GM21717 (cell line): ENCODE measurements around the gene TARBP2.
"Not testable (repeated sequence)": the region's sequence is repeated elsewhere in the genome, so short reads cannot be mapped to it uniquely, and the experiment has no call there.

Experiments
- ATAC-seq: cut with Tn5 transposase; IDR thresholded peaks from one replicate; pipeline ENCODE4 v1.9.1; 2021; ENCODE audit warnings: mild to moderate bottlenecking, moderate library complexity; ENCODE audit not compliant: unreplicated experiment

TARBP2 gene

DNA sequence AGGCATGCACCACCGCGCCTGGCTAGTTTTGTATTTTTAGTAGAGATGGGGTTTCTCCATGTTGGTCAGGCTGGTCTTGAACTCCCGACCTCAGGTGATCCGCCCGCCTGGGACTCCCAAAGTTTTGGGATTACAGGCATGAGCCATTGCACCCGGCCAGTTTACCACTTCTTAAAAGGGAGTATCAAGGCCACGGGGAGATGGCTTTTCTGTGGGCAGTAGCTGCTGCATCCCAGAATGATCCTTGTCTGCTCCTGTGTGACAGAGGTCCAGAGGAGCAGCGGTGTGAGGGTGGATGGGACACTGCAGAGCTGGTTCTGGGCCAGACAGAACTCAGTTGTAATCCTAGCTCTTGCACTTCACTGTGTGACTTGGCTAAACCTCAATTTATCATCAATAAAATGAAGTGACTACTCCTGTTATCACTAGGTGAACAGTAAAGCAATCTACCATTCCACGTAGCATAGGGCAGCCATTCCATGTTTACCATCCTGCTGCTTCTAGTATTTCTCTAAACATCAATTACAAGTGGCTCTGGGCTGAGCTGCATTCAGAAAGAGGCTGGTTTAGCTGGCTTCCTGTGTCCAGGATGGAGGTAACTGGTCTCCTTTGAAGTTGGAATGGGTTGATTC is 9.2 kb downstream of the TARBP2 start:
- ATAC-seq: no peak

DNA sequence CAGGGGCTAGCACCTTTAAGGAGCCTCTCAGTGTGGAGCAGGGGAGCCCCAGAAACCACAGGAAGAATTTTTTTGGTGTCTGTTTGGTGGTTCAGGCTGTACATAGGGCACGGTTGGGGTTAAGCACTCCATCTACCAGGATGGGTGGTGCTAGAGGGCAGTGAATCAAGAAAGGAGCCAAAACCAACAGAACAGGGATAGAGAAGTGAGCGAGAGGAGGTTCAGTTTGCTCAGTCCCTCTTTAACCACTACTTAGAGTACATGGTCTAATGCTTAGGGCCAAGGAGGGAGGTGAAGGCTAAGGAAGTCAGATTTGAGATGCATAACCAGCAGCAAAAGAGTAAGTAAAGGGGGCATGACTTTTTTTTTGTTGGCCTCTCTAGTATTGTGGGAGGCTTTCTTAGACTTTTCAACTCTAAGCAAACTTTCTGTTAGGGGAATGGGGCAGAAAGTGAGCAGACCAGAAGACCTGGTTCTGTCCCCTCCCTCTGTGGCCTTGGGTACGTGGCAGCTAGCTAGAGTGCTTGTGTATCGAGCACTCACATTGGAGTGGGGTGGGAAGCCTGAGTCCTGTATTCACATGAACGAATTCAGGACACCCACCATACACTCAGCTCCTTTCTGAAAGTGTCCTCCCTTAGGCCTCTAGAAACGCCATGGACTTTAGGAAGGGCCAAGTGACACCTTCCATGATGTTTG is 12.8 kb downstream of the TARBP2 start:
- ATAC-seq: no peak

DNA sequence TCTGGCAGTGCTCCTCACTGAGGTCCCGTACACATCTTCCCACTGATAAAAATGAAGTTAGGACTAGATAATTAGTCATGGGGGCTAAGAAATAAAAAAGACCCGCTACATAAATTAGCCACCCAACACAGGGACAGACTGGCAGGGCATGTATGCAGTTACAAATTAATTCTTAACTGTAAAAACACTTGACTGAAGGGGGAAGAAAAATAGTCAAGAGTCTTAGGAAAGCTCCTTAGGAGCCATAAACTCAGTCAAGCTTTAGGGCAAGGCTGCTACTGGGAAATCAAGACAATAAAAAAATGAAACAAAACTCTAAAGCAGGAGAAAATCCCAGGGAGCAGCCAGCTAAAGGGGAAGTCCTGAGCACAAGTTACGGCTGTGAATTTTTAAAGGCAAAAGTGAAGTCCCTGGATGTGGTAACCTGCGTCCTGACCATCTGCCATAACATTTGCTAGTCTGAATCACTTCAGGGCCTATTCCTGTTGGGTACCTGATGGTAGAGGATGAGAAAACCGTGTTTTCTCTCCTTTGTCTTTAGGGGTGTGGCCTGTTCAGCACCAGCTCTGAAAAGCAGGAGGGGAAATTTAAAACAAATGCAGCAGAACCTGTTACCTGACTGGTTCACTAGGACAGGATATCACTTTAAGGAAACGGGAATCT is 13.7 kb downstream of the TARBP2 start:
- ATAC-seq: no peak

DNA sequence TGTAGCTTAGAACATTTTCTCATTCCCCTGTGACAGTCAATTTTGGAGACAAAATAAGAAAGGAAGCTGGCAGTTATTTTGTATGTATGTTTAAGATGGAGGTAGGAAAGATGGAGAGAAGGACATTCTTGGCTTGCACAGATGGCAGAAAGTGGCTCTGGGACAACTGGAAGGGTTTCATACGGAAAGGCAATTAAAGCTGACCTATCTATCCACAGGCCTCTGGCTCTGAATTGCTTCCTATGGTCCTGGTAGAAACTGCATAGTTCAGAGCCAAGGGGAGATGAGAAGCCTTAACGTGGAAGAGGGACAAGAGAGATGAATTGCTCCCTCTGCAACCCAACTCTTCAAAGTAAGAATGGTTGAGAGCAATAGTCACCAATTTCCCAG is 14.2 kb downstream of the TARBP2 start:
- no peak for ATAC-seq

DNA sequence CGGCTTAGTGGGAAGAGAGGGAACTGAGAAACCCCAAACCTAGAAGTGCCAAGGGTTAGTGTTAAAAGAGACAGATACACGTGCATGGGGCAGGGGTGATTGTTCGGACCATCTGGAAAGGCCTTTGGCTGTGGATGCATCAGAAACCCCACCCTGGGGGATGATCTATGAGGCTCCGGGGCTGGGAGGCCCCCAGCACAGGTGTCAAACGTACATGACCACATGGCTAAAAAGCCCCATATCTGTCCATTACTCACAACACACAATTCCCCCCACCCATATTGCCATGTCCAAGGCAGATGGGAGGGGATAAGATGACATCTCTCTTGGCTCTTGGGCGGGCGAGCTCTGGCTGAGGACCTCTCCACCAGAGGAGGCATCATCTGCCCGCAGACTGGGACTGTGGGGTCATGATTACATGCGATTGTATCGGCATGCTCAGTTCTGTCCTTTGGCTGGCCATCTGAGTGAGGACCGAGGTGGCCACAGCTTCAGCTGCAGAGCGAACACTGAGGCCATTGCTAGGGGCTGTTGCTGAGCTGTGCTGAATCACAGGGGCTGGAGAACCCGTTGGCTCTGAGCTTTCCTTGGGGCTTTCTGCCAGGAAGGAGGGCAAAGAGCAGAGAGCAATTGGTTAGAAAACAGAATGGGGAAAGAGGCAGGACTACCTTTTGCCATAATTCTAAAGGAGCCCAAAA is 15.8 kb downstream of the TARBP2 start:
- ATAC-seq: no peak

DNA sequence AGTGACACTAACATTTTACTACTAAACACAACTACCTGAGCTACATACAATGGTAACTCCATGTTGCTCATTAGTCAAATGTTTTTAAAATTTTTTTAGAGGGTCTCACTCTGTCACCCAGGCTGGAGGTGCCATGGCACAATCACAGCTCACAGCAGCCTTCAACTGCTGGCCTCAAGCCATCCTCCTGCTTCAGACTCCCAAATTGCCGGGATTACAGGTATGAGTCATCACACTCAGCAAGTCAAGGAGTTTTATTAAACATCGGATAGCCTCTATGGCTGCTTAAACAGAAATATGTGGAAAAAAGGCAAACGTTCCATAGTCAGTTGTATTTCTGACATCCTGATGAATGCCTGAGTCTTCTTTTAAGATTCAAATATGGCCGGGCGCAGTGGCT is 17.3 kb downstream of the TARBP2 start:
- no peak for ATAC-seq

DNA sequence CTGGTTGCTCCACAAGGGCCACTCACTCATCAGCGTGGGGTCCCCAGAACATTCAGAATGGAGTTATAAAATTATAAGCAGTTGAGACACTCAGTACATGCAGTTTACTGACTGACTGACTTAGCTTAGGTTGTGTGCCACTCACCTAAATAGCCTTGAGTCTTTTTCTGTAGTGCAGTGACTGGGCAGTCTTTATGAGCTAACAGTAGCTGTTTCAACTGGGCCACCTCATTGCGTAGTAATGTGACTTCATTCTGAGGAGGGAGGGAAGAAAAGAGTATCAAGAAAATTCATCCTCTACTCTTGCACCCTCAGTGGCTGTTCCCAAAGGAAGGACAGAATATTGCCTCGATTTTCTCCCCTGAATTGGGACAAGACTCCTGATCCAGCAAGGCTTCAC is 22.0 kb downstream of the TARBP2 start:
- ATAC-seq: no peak

DNA sequence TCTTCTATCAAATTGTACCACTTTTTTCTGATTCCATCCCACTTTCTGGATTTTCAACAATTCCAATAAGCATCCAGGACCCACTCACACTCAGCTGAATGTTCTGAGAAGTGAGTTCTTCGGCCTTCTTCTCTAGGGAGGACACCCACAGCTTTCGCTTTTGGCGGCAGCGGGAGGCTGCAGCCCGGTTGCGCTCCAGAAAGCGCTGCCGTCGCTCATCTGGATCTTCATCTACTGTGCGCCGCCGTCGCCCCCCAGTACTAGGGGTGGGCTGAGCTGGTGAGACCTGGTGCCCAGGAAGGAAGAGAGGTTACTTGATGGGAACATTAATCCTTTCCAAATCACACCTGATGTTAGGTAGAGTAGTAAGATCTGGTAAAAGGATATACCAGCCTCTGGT is 23.4 kb downstream of the TARBP2 start:
- ATAC-seq: no peak

DNA sequence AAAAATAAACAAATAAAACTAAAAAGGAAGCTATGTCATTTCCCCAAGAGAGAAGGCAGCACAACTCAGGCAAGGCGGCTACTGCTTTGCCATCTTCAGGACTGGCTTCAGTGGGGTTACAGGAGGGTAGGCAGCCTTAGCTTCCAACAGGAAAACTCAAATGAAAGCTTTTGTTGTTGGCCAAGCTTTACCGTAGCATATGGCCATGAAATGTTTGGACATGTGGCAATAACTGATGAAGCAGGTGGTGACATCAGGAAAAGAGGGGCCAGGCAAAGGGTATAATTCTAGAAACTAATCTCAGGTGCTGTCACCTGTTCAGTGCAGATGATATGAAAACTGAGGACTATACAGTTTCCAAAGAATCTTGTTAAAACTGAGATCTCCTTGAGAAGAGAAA is 29.0 kb downstream of the TARBP2 start:
- ATAC-seq: no peak

DNA sequence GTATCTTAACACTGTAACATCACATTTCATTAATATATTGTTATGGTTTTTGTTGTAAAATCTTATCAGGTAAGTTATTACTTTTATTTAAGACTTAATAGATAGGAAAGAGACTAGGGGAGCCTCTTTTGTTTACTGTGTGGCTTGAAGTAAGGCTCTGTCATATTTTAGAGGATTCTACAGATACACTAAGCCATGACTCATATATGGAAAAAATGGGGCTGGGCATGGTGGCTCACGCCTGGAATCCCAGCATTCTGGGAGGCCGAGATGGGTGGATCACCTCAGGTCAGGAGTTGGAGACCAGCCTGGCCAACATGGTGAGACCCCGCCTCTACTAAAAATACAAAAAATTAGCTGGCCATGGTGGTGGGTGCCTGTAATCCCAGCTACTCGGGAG is 29.8 kb downstream of the TARBP2 start:
- ATAC-seq: no peak

DNA sequence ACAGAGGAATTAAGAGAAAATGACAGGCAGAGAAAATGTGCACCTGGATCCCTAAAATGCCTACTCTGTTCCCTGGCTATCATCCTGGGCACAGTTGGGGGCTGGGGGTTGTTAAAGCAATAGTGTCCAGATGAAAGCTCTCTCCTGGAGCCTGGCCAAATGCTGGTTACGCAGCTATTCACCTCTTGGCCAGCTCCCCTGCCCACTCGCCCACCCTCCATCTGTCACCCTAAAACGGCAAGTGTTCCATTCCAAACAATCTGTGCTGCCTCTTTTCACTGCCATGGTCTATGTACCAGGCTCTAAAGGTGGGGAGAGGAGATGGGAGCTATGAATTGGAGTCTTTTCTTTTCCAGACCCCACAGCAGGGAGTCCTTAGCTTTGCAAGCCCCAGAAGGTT is 30.9 kb downstream of the TARBP2 start:
- ATAC-seq: no peak

DNA sequence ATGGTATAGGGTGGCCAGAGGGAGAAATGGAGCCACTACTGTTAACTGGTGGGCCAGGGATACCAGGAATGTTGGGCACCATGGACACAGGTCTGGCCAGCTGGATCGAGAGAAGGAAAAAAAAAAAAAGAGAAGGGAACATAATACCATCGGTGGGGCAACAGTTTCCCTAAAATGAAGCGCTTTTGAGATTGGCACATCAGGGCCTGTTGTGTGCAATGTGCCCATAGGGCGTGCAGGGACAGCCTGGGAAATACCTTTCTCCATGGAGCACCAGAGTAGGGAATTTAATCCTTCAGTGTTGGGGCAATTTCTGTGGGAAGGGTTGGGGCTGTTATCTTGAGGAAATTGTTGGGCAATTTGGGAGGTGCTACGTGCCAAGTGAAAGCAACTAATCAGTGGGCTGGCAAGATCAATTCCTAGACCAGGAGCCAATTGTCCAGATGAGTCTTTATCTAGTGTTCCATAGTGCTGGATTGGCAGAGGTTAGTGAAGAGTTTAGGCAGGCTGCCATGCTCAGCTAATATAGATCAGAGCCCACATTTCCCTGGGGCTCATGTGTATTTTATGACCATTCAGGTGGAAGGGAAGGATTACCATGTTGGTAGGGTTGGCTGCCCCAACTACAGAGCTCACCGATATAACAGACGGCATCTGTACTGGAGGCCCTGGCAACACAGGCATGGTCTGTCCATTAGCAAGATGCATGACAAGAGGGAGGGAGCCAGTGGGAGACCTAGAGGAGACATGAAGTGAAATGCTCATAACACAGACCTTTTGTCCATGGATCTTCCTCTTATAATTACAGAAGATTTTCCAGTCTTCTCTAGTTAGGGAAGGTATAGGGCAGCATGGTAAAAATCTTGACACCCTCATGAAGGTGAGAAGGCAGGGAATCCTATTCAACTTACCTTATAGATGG is 31.7 kb downstream of the TARBP2 start:
- no peak for ATAC-seq

DNA sequence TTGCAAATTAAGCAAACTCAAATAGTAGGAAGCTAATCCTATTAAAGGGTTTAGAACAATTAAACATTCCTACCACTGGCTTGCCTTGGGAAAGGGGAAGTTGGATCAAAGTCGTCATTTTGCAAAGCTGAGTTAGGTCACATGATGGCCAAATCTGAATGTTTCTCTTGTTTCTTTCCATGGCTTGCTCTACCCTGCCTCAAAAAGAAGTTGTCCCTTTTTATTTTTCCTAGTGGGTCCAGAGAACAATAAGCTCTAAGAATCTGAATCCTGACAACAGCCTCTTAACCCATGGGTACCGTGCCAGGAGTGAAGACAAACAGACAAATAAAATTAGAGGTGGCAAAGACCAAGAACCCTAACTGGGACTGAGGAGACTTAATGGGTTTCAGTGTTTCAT is 32.4 kb downstream of the TARBP2 start:
- no peak for ATAC-seq

DNA sequence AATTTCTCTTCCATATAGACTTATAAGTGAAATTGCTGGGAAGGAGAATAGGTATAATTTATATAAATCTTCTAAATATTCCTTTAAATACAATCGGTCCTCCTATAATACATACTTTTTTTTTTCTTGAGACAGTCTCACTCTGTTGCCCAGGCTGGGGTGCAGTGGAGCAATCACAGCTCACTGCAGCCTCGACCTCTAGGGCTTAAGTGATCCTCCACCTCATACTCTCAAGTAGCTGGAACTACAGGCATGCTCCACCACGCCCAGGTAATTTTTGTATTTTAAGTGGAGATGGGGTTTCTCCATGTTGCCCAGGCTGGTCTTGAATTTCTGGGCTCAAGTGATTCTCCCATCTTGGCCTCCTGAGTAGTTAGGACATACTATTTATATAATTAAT is 35.9 kb downstream of the TARBP2 start:
- no peak for ATAC-seq

DNA sequence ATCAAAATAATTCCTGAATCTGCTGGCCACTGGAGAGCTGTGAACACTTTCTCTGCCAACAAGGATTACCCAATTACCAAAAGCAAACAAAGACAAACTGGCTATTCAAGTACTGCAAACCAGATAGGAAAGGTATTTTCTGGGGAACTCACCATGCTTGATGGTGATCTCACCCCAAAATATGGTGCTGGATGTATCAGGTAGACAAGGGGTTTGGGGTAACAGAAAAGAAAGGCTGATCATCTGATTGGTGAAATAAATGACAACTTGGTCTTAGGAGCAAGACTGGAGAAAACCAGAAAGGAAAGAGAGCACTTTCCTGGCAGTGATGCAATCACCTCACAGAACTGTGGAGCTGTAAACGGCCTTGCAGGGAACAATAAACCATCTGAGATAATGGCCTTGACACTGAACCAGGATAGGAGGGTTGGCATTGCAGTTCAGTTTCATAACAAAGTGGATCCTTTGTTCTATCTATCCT is 37.2 kb downstream of the TARBP2 start:
- ATAC-seq: no peak

DNA sequence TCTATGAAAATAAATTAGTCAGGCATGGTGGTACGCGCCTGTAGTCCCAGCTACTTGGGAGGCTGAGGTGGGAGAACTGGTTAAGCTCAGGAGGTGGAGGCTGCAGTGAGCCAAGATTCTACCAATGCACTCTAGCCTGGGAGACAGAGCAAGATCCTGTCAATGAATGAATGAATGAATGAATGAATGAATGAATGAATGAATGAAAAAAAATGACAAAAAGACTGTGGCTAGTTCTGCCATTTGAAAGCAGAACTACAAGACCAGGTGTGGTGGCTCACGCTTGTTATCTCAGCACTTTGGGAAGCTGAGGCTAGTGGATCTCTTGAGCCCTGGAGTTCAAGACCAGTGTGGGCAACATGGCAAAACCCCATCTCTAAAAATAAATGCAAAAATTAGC is 38.4 kb downstream of the TARBP2 start:
- ATAC-seq: no peak

DNA sequence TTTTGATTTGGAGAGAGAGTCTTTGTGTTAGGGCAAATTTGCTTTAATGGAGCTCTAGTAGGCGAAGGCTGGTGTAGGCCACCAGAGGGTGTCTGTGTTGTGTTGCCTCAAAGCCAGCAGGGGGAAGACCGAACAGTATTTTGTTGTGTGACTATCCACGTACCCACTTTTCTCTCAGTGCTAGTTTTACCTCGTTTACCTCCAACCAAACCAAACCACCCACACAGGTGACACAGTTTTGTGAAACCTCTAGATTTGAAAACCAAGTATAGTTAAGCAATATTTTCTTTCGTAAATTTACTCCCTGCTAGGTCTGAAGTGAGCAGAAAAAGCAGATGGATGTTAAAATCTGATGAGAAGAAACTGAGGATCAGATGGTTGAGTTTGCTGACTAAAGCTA is 42.5 kb downstream of the TARBP2 start:
- ATAC-seq: no peak

DNA sequence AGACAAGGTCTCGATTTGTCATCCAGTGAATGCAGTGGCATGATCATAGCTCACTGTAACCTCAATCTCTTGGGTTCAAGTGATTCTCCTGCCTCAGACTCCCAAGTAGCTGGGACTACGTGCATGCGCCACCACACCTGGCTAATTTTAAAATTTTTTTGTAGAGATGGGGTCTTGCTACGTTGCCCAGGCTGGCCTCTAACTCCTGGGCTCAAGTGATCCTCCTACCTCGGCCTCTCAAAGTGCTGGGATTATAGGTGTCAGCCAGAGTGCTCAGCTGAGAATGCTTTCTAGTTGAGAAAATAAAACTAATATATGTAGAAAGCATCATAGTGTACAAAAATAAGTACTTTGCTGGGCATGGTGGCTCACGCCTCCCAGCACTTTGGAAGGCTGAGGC is 47.3 kb downstream of the TARBP2 start:
- ATAC-seq: not testable (repeated sequence)

DNA sequence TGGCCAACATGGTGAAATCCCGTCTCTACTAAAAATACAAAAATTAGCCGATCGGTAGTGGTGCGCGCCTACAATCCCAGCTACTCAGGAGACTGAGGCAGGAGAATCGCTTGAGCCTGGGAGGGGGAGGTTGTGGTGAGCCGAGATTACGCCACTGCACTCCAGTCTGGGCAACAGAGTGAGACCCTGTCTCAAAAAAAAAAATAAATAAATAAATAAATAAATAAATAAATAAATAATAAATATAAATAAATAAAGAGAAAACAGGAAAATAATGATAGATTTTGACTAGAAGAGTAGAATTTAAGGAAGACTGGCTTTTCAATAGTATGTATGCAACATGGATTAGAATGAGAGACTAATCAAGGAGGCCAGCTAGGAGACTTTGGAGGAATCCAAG is 49.0 kb downstream of the TARBP2 start:
- not testable (repeated sequence) for ATAC-seq

DNA sequence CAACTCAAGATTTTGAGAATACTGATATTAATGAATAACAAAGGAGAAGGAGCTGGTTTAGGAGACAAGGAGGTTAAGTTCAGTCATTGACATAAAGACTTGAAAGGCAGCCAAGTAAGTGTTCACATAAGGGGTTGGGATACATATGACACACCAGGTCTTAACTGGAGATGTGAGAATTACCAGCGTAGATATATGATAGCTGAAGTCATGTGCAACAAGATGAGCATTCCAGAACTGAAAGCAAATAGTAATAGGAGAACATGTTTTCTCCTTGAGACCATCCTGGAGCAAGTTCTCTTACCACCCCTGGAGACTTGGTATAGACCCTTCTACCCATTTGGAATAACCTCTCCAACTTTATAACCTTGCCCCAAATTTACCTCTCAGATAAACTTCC is 49.5 kb downstream of the TARBP2 start:
- ATAC-seq: no peak

DNA sequence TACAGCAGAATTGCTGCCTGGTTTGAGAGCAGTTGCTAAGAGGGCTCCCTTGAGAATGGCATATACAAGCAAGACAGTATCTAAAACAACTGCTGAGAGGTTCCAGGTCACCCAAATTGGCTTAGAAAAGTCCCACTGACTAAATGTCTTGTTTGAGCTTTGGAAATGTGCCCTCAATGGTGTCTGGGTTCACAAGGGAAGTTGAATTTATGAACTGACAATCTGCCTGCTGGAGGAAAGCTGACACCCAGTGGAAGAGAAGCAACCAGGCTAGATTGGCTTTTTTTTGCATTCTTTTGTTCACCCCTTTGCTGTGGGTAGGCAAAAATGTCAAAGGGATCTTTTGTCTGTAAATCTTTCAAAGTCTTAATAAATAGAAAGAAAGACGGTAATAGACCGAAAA is 50.8 kb downstream of the TARBP2 start:
- no peak for ATAC-seq
